WTC11 (cell line): ENCODE data around the gene STAM2. TPM values are rescaled to one million over a fixed set of nuclear protein-coding genes. Genes with fewer than 3 reads are reported as not detected.

Experiments used
- ATAC-seq: fragments of 200-7000 bp; cut with Tn5 transposase; 2 replicates; pipeline ENCODE4 v1.10.0; 2021; ENCODE audit warnings: mild to moderate bottlenecking, moderate library complexity
- CTCF ChIA-PET: fragments of 300-600 bp; sonication (Branson Sonifier 250); formaldehyde crosslinking; loops from one replicate; lab custom pipeline; 2021; ENCODE audit warnings: antibody characterized with exemption; lab: Charles Lee
- POLR2A ChIA-PET: fragments of 350-600 bp; sonication (Branson Sonifier 250); formaldehyde crosslinking; loops from one replicate; lab custom pipeline; 2021; ENCODE audit warnings: antibody characterized with exemption; lab: Charles Lee
- DNase-seq: peaks from one replicate; pipeline ENCODE4 v3.0.0; 2021; ENCODE audit warnings: low spot score
- H3K27ac Mint-ChIP-seq: 2 replicates; pipeline ENCODE4 v1.8.0; 2021; ENCODE audit warnings: mixed read lengths
- H3K27me3 Mint-ChIP-seq: 2 replicates; pipeline ENCODE4 v1.8.0; 2021; ENCODE audit warnings: low read depth, mild to moderate bottlenecking, moderate library complexity, mixed read lengths
- H3K36me3 Mint-ChIP-seq: 2 replicates; pipeline ENCODE4 v1.8.0; 2021; ENCODE audit warnings: mixed read lengths
- H3K4me1 Mint-ChIP-seq: 2 replicates; pipeline ENCODE4 v1.8.0; 2022; ENCODE audit warnings: mixed read lengths
- H3K4me3 Mint-ChIP-seq: 2 replicates; pipeline ENCODE4 v1.8.0; 2021; ENCODE audit warnings: mild to moderate bottlenecking, moderate library complexity, mixed read lengths
- H3K9me3 Mint-ChIP-seq: 2 replicates; pipeline ENCODE4 v1.8.0; 2021; ENCODE audit warnings: mixed read lengths
- ATF6 ChIP-seq: sonication (generic); formaldehyde crosslinking; IDR thresholded peaks from 2 replicates; pipeline ENCODE4 v1.8.1; 2023; ENCODE audit warnings: mild to moderate bottlenecking, missing genetic modification reagents
- CTCF ChIP-seq: fragments of 200-600 bp; IDR thresholded peaks from 2 replicates; pipeline ENCODE4 v1.8.0; 2022; ENCODE audit warnings: antibody characterized with exemption
- E2F1 ChIP-seq: sonication (generic); formaldehyde crosslinking; IDR thresholded peaks from 2 replicates; pipeline ENCODE4 v1.8.0; 2022; ENCODE audit warnings: mild to moderate bottlenecking, missing genetic modification reagents
- E2F4 ChIP-seq: sonication (generic); formaldehyde crosslinking; IDR thresholded peaks from 2 replicates; pipeline ENCODE4 v1.8.1; 2022; ENCODE audit warnings: low read depth, mild to moderate bottlenecking, moderate library complexity, missing genetic modification reagents, borderline replicate concordance
- E2F5 ChIP-seq: sonication (generic); formaldehyde crosslinking; IDR thresholded peaks from 2 replicates; pipeline ENCODE4 v1.8.1; 2022; ENCODE audit warnings: mild to moderate bottlenecking, moderate library complexity, missing genetic modification reagents
- ETV6 ChIP-seq: sonication (generic); formaldehyde crosslinking; IDR thresholded peaks from 2 replicates; pipeline ENCODE4 v1.8.1; 2022; ENCODE audit warnings: mild to moderate bottlenecking, missing genetic modification reagents
- FOXJ3 ChIP-seq: sonication (generic); formaldehyde crosslinking; IDR thresholded peaks from 2 replicates; pipeline ENCODE4 v1.9.0; 2021; ENCODE audit warnings: missing genetic modification reagents, mild to moderate bottlenecking, borderline replicate concordance
- FOXK1 ChIP-seq: sonication (generic); formaldehyde crosslinking; IDR thresholded peaks from 2 replicates; pipeline ENCODE4 v1.8.0; 2022; ENCODE audit warnings: mild to moderate bottlenecking, moderate library complexity, missing genetic modification reagents
- FOXP4 ChIP-seq: sonication (generic); formaldehyde crosslinking; IDR thresholded peaks from 2 replicates; pipeline ENCODE4 v1.8.0; 2022; ENCODE audit warnings: mild to moderate bottlenecking, missing genetic modification reagents
- HMGXB4 ChIP-seq: sonication (generic); formaldehyde crosslinking; IDR thresholded peaks from 2 replicates; pipeline ENCODE4 v1.8.1; 2023; ENCODE audit warnings: mild to moderate bottlenecking, moderate library complexity, missing genetic modification reagents
- IRF1 ChIP-seq: sonication (generic); formaldehyde crosslinking; IDR thresholded peaks from 2 replicates; pipeline ENCODE4 v1.8.0; 2023; ENCODE audit warnings: missing genetic modification reagents
- JUN ChIP-seq: sonication (generic); formaldehyde crosslinking; IDR thresholded peaks from 2 replicates; pipeline ENCODE4 v1.8.0; 2023; ENCODE audit warnings: mild to moderate bottlenecking, missing genetic modification reagents
- KAT7 ChIP-seq: sonication (generic); formaldehyde crosslinking; IDR thresholded peaks from 2 replicates; pipeline ENCODE4 v1.8.1; 2023; ENCODE audit warnings: missing genetic modification reagents, mild to moderate bottlenecking, borderline replicate concordance
- MAX ChIP-seq: sonication (generic); formaldehyde crosslinking; IDR thresholded peaks from 2 replicates; pipeline ENCODE4 v1.8.0; 2022; ENCODE audit warnings: mild to moderate bottlenecking, missing genetic modification reagents
- NFATC4 ChIP-seq: fragments of 250-450 bp; sonication (Bioruptor Pico); IDR thresholded peaks from 2 replicates; pipeline ENCODE4 v1.9.0; 2021; ENCODE audit warnings: mild to moderate bottlenecking
- NFYB ChIP-seq: sonication (generic); formaldehyde crosslinking; conservative IDR thresholded peaks from 2 replicates; pipeline ENCODE4 v1.8.0; 2022; ENCODE audit warnings: low read depth, missing genetic modification reagents
- PREB ChIP-seq: sonication (generic); formaldehyde crosslinking; IDR thresholded peaks from 2 replicates; pipeline ENCODE4 v1.8.1; 2022; ENCODE audit warnings: mild to moderate bottlenecking, missing genetic modification reagents, moderate library complexity, borderline replicate concordance
- RORB ChIP-seq: fragments of 250-450 bp; sonication (Bioruptor Pico); IDR thresholded peaks from 2 replicates; pipeline ENCODE4 v1.9.0; 2021; ENCODE audit warnings: mild to moderate bottlenecking
- SOX15 ChIP-seq: fragments of 250-450 bp; sonication (Bioruptor Pico); IDR thresholded peaks from 2 replicates; pipeline ENCODE4 v1.9.0; 2021; ENCODE audit warnings: mild to moderate bottlenecking
- TEAD4 ChIP-seq: sonication (generic); formaldehyde crosslinking; IDR thresholded peaks from 2 replicates; pipeline ENCODE4 v1.8.0; 2022; ENCODE audit warnings: mild to moderate bottlenecking, missing genetic modification reagents
- TP53 ChIP-seq: sonication (generic); formaldehyde crosslinking; IDR thresholded peaks from 2 replicates; pipeline ENCODE4 v1.8.1; 2023; ENCODE audit warnings: mild to moderate bottlenecking, missing genetic modification reagents
- ZNF317 ChIP-seq: sonication (generic); formaldehyde crosslinking; IDR thresholded peaks from 2 replicates; pipeline ENCODE4 v1.8.1; 2023; ENCODE audit warnings: low read depth, mild to moderate bottlenecking, moderate library complexity, missing genetic modification reagents, borderline replicate concordance
- ZNF416 ChIP-seq: fragments of 250-450 bp; sonication (Bioruptor Pico); IDR thresholded peaks from 2 replicates; pipeline ENCODE4 v1.9.0; 2021; ENCODE audit warnings: mild to moderate bottlenecking, inconsistent platforms
- ZNF671 ChIP-seq: fragments of 250-450 bp; sonication (Bioruptor Pico); IDR thresholded peaks from 2 replicates; pipeline ENCODE4 v1.8.0; 2021; ENCODE audit warnings: mild to moderate bottlenecking
- total RNA-seq: library from RNA; stranded (reverse); gene quantifications from 3 replicates; pipeline ENCODE4 v1.2.3, GENCODE V29; 2021

STAM2 gene
- total RNA-seq, 1 experiment from 2014 or later, result 9.0 TPM

- H3K27ac Mint-ChIP-seq, result no peak overlapping the region
- H3K36me3 Mint-ChIP-seq, result no peaks in the 10 kb centered on the region
- ATAC-seq, result no peak
- H3K4me1 Mint-ChIP-seq, result peaks cover 7% of the 10 kb centered on the region
- DNase-seq, result no peak
- peaks cover 5% of the 10 kb centered on the region for H3K27me3 Mint-ChIP-seq
- TF ChIP-seq NFYB (CRISPR knock-in tag) (no peak), E2F1 (CRISPR knock-in tag) (no peak), MAX (CRISPR knock-in tag) (no peak), E2F4 (no peak), E2F5 (no peak), KAT7 (no peak), PREB (no peak)
- POLR2A ChIA-PET, result no interaction called here
- CTCF ChIA-PET, result no interaction called here
- H3K4me3 Mint-ChIP-seq, result no peak overlapping the region
- H3K9me3 Mint-ChIP-seq, result no peaks in the 10 kb centered on the region
These were observed 69.1 kb downstream of the STAM2 start for GRCh38 chr2:152106464-152106863.

GRCh38 chr2:152103271-152103670 is 72.3 kb downstream of the STAM2 start:
- no peak for ATAC-seq
- POLR2A ChIA-PET, result no interaction called here
- Mint-ChIP-seq H3K36me3 (no peaks in the 10 kb centered on the region), H3K4me1 (peaks cover 8% of the 10 kb centered on the region), H3K27ac (no peak overlapping the region), H3K9me3 (no peaks in the 10 kb centered on the region), H3K4me3 (no peak overlapping the region), H3K27me3 (peaks cover 33% of the 10 kb centered on the region)
- DNase-seq, result no peak
- CTCF ChIA-PET, result interaction anchor here (0.7 kb wide), 1 partner anchor 63 kb away, joined by 3 read pairs; no protein-coding TSS in a partner anchor
- TF ChIP-seq ETV6, result no peak
- TF ChIP-seq TP53, result no peak
- no peak for TF ChIP-seq SOX15 (CRISPR knock-in tag)
- TF ChIP-seq HMGXB4 (CRISPR knock-in tag), result no peak
- TF ChIP-seq IRF1, result no peak
- no peak for TF ChIP-seq ZNF671 (CRISPR knock-in tag)
- no peak for TF ChIP-seq NFYB (CRISPR knock-in tag)
- no peak for TF ChIP-seq FOXJ3 (CRISPR knock-in tag)
- no peak for TF ChIP-seq JUN (CRISPR knock-in tag)
- no peak for TF ChIP-seq RORB (CRISPR knock-in tag)
- TF ChIP-seq FOXP4, result no peak
- no peak for TF ChIP-seq FOXK1 (CRISPR knock-in tag)
- TF ChIP-seq ATF6 (CRISPR knock-in tag), result no peak
- no peak for TF ChIP-seq NFATC4 (CRISPR knock-in tag)
- TF ChIP-seq CTCF, result no peak
- no peak for TF ChIP-seq TEAD4 (CRISPR knock-in tag)
- TF ChIP-seq ZNF416 (CRISPR knock-in tag), result no peak
- TF ChIP-seq ZNF317, result no peak
